T-helper 2 cell treated with Interferon-gamma antibody and Interleukin-4, amounts not matched to agents 5 μg/mL and 100 μg/mL, for 36 hours (primary cell): Measurements from ENCODE around the gene RBM34.
"Not testable (repeated sequence)": the region's sequence is repeated elsewhere in the genome, so short reads cannot be mapped to it uniquely, and the experiment has no call there.

ENCODE experiments used
- DNase-seq: peaks from one replicate; pipeline ENCODE4 v3.0.0; 2021; ENCODE audit warnings: low spot score
- H3K27ac Mint-ChIP-seq: one replicate; pipeline ENCODE4 v1.8.0; 2021; ENCODE audit warnings: mild to moderate bottlenecking, mixed read lengths
- H3K27me3 Mint-ChIP-seq: one replicate; pipeline ENCODE4 v1.8.0; 2021; ENCODE audit warnings: low read depth, mixed read lengths
- H3K36me3 Mint-ChIP-seq: one replicate; pipeline ENCODE4 v1.8.0; 2021; ENCODE audit warnings: low read depth, mixed read lengths
- H3K4me1 Mint-ChIP-seq: one replicate; pipeline ENCODE4 v1.8.0; 2021; ENCODE audit warnings: low read depth, mixed read lengths
- H3K4me3 Mint-ChIP-seq: one replicate; pipeline ENCODE4 v1.8.0; 2022; ENCODE audit warnings: mild to moderate bottlenecking, moderate library complexity, mixed read lengths
- H3K9me3 Mint-ChIP-seq: one replicate; pipeline ENCODE4 v1.8.0; 2021; ENCODE audit warnings: mixed read lengths

RBM34 gene

DNA sequence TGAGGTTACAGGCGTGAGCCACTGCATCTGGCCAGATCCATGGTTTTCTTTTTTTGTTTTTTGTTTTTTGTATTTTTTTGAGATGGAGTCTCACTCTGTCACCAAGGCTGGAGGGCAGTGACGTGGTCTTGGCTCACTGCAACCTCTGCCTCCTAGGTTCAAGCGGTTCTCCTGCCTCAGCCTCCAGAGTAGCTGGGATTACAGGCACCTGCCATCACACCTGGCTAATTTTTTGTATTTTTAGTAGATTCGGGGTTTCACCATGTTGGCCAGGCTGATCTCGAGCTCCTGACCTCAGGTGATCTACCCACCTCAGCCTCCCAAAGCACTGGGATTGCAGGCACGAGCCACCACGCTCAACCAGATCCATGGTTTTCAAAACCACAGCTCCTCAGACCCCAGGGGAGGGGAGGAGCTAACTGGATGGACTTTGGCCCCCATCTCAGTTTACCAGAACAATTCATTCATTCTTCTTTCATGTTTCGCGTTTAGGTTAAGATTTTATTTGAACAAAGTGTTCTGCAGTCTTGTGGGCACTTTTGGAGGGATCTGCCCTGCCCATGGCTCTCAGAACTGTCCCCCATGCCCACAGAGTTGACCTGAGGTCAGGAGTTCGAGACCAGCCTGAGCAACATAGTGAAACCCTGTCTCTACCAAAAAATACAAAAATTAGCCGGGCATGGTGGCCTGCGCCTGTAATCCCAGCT lies 75.5 kb downstream of the RBM34 start:
- not testable (repeated sequence) for H3K27me3 Mint-ChIP-seq

More for the DNA sequence above, 75.5 kb downstream of the RBM34 start:
- not testable (repeated sequence) for H3K27ac Mint-ChIP-seq, H3K4me3 Mint-ChIP-seq, H3K36me3 Mint-ChIP-seq, DNase-seq, H3K9me3 Mint-ChIP-seq
- peaks cover 27% of the 10 kb centered on the region for H3K4me1 Mint-ChIP-seq
